T-cell (primary cell): ENCODE data around the gene EN2. TPM values are rescaled to one million over a fixed set of nuclear protein-coding genes. Genes with fewer than 3 reads are reported as not detected.

ENCODE experiments used
- ATAC-seq, 4 experiments: fragments of 200-7000 bp in 3 of 4; fragments of 150-1000 bp in 1 of 4; cut with Tn5 transposase; replicated peaks in 1 of 4; 1 replicate in 3 of 4; 2 replicates in 1 of 4; pipeline ENCODE4 v1.10.0; 2021; ENCODE audit warnings: moderate library complexity in 3 of 4, mild to moderate bottlenecking in 2 of 4, moderate number of reproducible peaks in 1 of 4
- CTCF ChIA-PET, 2 donors: fragments of 300-600 bp; sonication (Branson Sonifier 250); formaldehyde crosslinking; loops; one replicate each; lab custom pipeline; 2022; ENCODE audit warnings: antibody characterized with exemption in 2 of 2; lab: Charles Lee
- POLR2A ChIA-PET, 2 donors: fragments of 300-600 bp; sonication (Branson Sonifier 250); formaldehyde crosslinking; loops; one replicate each; lab custom pipeline; 2022; ENCODE audit warnings: antibody characterized with exemption in 2 of 2; lab: Charles Lee
- DNase-seq, 35 experiments: peaks; one replicate each; pipeline versions ENCODE4 v3.0.0 to v3.0.0-alpha.2; 2013 to 2023
- H3K27ac ChIP-seq: one replicate; pipeline ENCODE4 v1.5.1; 2013; ENCODE audit warnings: low read length
- H3K27me3 ChIP-seq, 2 experiments: replicated peaks in 1 of 2; 1 replicate in 1 of 2; 2 replicates in 1 of 2; pipeline versions ENCODE4 v1.6.1 to v1.7.0; 2013; ENCODE audit warnings: low read length in 1 of 2, mixed read lengths in 1 of 2; ENCODE audit not compliant: control insufficient read depth in 2 of 2, insufficient read depth in 2 of 2; ENCODE audit errors: extremely low read depth in 1 of 2
- H3K36me3 ChIP-seq, 2 donors: 1 replicate in 1 of 2; 2 replicates in 1 of 2; pipeline versions ENCODE4 v1.6.1 to v1.7.0; 2013; ENCODE audit warnings: low read length in 1 of 2; ENCODE audit not compliant: control insufficient read depth in 2 of 2, insufficient read depth in 1 of 2; ENCODE audit errors: extremely low read depth in 1 of 2
- H3K4me1 ChIP-seq, 2 experiments: 1 replicate in 1 of 2; 2 replicates in 1 of 2; pipeline versions ENCODE4 v1.6.1 to v1.7.0; 2013; ENCODE audit warnings: low read length in 2 of 2, mixed read lengths in 1 of 2; ENCODE audit not compliant: insufficient read depth in 2 of 2, control insufficient read depth in 1 of 2; ENCODE audit errors: extremely low read depth in 1 of 2
- H3K4me3 ChIP-seq, 2 donors: 1 replicate in 1 of 2; 2 replicates in 1 of 2; pipeline versions ENCODE4 v1.5.1 to v1.7.0; 2013; ENCODE audit warnings: mild to moderate bottlenecking in 2 of 2, low read length in 1 of 2, moderate library complexity in 1 of 2; ENCODE audit not compliant: control insufficient read depth in 1 of 2; ENCODE audit errors: extremely low read depth in 1 of 2
- H3K9me3 ChIP-seq: 2 replicates; pipeline ENCODE4 v1.7.0; 2013
- H3K27ac Mint-ChIP-seq, 2 donors: one replicate each; pipeline ENCODE4 v1.8.0; 2020 to 2021; ENCODE audit warnings: mild to moderate bottlenecking in 2 of 2, mixed read lengths in 2 of 2
- H3K27me3 Mint-ChIP-seq, 2 donors: one replicate each; pipeline ENCODE4 v1.8.0; 2021 to 2022; ENCODE audit warnings: mixed read lengths in 2 of 2
- H3K36me3 Mint-ChIP-seq: one replicate; pipeline ENCODE4 v1.8.0; 2021; ENCODE audit warnings: mixed read lengths
- H3K4me1 Mint-ChIP-seq, 3 donors: one replicate each; pipeline ENCODE4 v1.8.0; 2020 to 2022; ENCODE audit warnings: mixed read lengths in 3 of 3, mild to moderate bottlenecking in 1 of 3
- H3K4me3 Mint-ChIP-seq, 3 donors: one replicate each; pipeline ENCODE4 v1.8.0; 2020 to 2022; ENCODE audit warnings: mild to moderate bottlenecking in 3 of 3, mixed read lengths in 3 of 3, moderate library complexity in 3 of 3
- H3K9me3 Mint-ChIP-seq, 3 donors: one replicate each; pipeline ENCODE4 v1.8.0; 2020 to 2022; ENCODE audit warnings: mixed read lengths in 3 of 3
- WGBS: methylation state at CpG from one replicate; pipeline ENCODE4 v1.1.5; 2013; ENCODE audit warnings: missing lambda C conversion rate; ENCODE audit not compliant: insufficient coverage; 5-methylcytosine and 5-hydroxymethylcytosine counted together
- total RNA-seq, 35 experiments: library from RNA in 6 of 35; stranded (reverse) in 6 of 35; fragments of 120-200 nt in 1 of 35; gene quantifications; one replicate each; pipeline versions ENCODE4 v1.2.1 to v1.2.4 and lab custom pipeline; 2013 to 2026

The EN2 gene
- total RNA-seq, 5 donors from 2014 or later (not counting 1 experiment from before 2014, with no cell fraction given): not detected

DNA sequence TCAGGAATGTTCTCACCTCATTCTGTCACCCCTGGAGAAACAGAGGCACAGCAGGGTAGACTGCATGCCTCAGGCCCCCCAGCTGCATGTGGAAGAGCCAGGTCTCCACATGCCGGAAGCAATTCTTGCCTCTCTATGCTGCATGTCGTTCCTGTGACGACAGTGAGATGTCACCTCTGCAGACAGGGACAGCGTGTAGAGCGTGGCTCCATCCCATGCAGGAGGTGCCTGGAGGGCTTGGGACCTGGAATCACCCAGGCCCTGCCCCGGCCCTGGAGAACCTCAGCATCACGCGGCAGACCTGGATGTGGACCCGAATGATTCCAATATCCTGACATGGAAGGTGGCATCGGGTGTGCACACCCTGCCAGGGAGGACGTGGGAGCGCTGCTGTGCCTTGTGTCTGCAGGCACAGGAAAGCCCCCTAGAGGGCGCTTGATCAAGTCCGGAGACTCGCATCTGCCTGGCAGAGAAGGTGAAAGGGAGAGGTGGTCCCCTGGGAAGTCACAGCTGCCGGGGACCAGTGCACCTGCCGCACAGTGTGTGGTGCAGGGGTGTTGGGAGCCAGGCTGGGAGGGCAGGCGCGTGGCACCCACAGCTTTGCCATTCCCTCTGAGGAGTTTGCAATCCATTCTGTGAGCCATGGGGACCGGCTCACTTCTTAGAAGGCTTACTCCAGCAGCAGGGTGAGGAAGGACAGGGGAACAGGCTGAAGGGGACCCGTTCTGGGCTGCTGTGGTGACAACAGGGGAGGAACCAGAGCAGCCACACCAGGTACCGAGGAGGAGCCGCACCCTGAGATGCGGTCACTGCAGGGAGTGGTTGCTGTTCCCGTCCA lies 45.3 kb upstream of the EN2 start:
- Mint-ChIP-seq H3K27me3 (peaks cover 12 to 23% of the 10 kb centered on the region in 2 donors), H3K27ac (no peak overlapping the region), H3K4me1 (peaks cover 2 to 14% (median 2%) of the 10 kb centered on the region in 3 donors), H3K4me3 (no peak overlapping the region), H3K36me3 (no peaks in the 10 kb centered on the region), H3K9me3 (no peaks in the 10 kb centered on the region)
- DNase-seq (peak in 25 of 35 experiments; percentile 9 to 47 (median 23)), ATAC-seq (peak in 3 of 4 experiments; percentile 27 to 43 (median 33))
- Histone ChIP-seq H3K4me3 (no peak overlapping the region), H3K27ac (no peak overlapping the region), H3K36me3 (no peaks in the 10 kb centered on the region), H3K4me1 (peaks cover 0 to 6% of the 10 kb centered on the region in 2 experiments), H3K27me3 (peaks cover 0 to 49% of the 10 kb centered on the region in 2 experiments), H3K9me3 (no peaks in the 10 kb centered on the region)
- CTCF ChIA-PET: no interaction called here
- WGBS: 32% methylated on average over 25 of the region's 25 CpGs
- POLR2A ChIA-PET: no interaction called here

DNA sequence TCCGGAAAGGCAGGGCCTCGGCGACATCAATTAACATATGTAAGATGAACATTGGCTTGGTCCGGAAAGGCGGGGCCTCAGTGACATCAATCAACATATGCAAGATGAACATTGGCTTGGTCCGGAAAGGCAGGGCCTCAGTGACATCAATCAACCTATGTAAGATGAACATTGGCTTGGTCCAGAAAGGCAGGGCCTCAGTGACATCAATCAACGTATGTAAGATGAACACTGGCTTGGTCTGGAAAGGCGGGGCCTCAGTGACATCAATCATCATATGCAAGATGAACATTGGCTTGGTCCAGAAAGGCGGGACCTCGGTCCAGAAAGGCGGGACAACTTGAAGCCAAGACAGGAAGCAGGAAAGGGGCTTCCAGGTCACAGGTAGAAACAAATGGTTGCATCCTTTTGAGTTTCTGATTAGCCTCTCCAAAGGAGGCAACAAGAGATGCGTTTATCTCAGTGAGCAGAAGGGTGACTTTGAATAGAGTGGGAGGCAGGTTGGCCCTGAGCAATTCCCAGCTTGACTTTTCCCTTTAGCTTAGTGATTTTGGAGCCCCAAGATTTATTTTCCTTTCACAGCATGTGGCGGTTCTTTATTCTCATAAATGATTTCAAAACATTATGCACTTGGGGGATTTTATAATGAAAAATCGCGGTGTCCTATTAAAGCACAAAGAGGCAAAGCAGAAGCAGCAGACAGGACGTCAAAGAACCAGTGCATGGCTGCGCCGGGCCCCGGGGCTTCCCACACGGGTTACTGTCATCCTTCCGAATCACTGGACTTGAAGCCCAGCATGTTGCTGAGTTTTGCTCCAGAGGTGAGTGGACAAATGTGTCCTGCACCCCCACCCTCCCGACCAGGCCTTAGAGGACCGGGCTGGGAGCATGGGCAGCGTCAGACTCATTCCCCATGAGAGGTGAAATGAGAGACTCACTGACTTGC lies 43.1 kb upstream of the EN2 start:
- DNase-seq (no peak), ATAC-seq (no peak)
- Histone ChIP-seq H3K4me1 (peaks cover 0 to 6% of the 10 kb centered on the region in 2 experiments), H3K27me3 (peaks cover 0 to 54% of the 10 kb centered on the region in 2 experiments), H3K9me3 (no peaks in the 10 kb centered on the region), H3K36me3 (no peaks in the 10 kb centered on the region), H3K4me3 (no peak overlapping the region), H3K27ac (no peak overlapping the region)
- WGBS: 87% methylated on average over 17 of the region's 24 CpGs
- H3K4me1 Mint-ChIP-seq: peaks cover 0 to 10% (median under 1%) of the 10 kb centered on the region in 3 donors
- no peaks in the 10 kb centered on the region for H3K36me3 Mint-ChIP-seq
- no peaks in the 10 kb centered on the region for H3K9me3 Mint-ChIP-seq
- H3K27ac Mint-ChIP-seq: no peak overlapping the region
- no peak overlapping the region for H3K4me3 Mint-ChIP-seq
- peaks cover 15 to 32% of the 10 kb centered on the region in 2 donors for H3K27me3 Mint-ChIP-seq
- CTCF ChIA-PET: interaction anchor here in 1 of 2 donors (0.8 kb wide), 1 partner anchor 1042 kb away, joined by 8 read pairs; no protein-coding TSS in a partner anchor
- POLR2A ChIA-PET: no interaction called here

- no peaks in the 10 kb centered on the region for H3K36me3 Mint-ChIP-seq
These were observed 41.1 kb upstream of the EN2 start for GRCh38 chr7:155416646-155417380.

GRCh38 chr7:155418304-155418703 lies 39.6 kb upstream of the EN2 start:
- no peak overlapping the region for H3K27ac Mint-ChIP-seq
- H3K4me3 Mint-ChIP-seq: no peak overlapping the region
- Histone ChIP-seq H3K9me3 (no peaks in the 10 kb centered on the region), H3K27me3 (peaks cover 0 to 31% of the 10 kb centered on the region in 2 experiments), H3K4me3 (no peak overlapping the region), H3K36me3 (no peaks in the 10 kb centered on the region), H3K27ac (no peak overlapping the region), H3K4me1 (no peaks in the 10 kb centered on the region)
- H3K4me1 Mint-ChIP-seq: no peaks in the 10 kb centered on the region
- POLR2A ChIA-PET: no interaction called here
- CTCF ChIA-PET: no interaction called here
- peaks cover 7 to 27% of the 10 kb centered on the region in 2 donors for H3K27me3 Mint-ChIP-seq
- no peaks in the 10 kb centered on the region for H3K36me3 Mint-ChIP-seq
- DNase-seq: no peak
- 81% methylated on average over 12 of the region's 12 CpGs for WGBS
- no peak for ATAC-seq
- no peaks in the 10 kb centered on the region for H3K9me3 Mint-ChIP-seq

More at GRCh38 chr7:155416646-155417380, 41.1 kb upstream of the EN2 start:
- WGBS: 95% methylated on average over 7 of the region's 17 CpGs
- Mint-ChIP-seq H3K27ac (no peak overlapping the region), H3K4me3 (no peak overlapping the region), H3K9me3 (no peaks in the 10 kb centered on the region), H3K4me1 (peaks cover 0 to 8% (median 0%) of the 10 kb centered on the region in 3 donors), H3K27me3 (peaks cover 8 to 28% of the 10 kb centered on the region in 2 donors)
- ChIA-PET POLR2A (no interaction called here), CTCF (no interaction called here)
- no peaks in the 10 kb centered on the region for H3K36me3 ChIP-seq
- no peak overlapping the region for H3K27ac ChIP-seq
- no peaks in the 10 kb centered on the region for H3K9me3 ChIP-seq
- H3K27me3 ChIP-seq: peaks cover 0 to 38% of the 10 kb centered on the region in 2 experiments
- ATAC-seq (no peak), DNase-seq (no peak)
- peaks cover 0 to 6% of the 10 kb centered on the region in 2 experiments for H3K4me1 ChIP-seq
- H3K4me3 ChIP-seq: no peak overlapping the region

GRCh38 chr7:155418941-155419755 lies 38.8 kb upstream of the EN2 start:
- 89% methylated on average over 10 of the region's 16 CpGs for WGBS
- ATAC-seq (no peak), DNase-seq (no peak)
- ChIA-PET POLR2A (no interaction called here), CTCF (no interaction called here)
- H3K9me3 ChIP-seq: no peaks in the 10 kb centered on the region
- H3K4me1 Mint-ChIP-seq: no peaks in the 10 kb centered on the region
- no peak overlapping the region for H3K4me3 ChIP-seq
- peaks cover 0 to 32% of the 10 kb centered on the region in 2 experiments for H3K27me3 ChIP-seq
- no peaks in the 10 kb centered on the region for H3K36me3 Mint-ChIP-seq
- no peak overlapping the region for H3K27ac ChIP-seq
- H3K9me3 Mint-ChIP-seq: no peaks in the 10 kb centered on the region
- H3K27me3 Mint-ChIP-seq: peaks cover 7 to 29% of the 10 kb centered on the region in 2 donors
- no peaks in the 10 kb centered on the region for H3K36me3 ChIP-seq
- no peak overlapping the region for H3K4me3 Mint-ChIP-seq
- no peaks in the 10 kb centered on the region for H3K4me1 ChIP-seq
- H3K27ac Mint-ChIP-seq: no peak overlapping the region
